HCT116 (cell line): Measurements from ENCODE around the gene ERICH3. TPM values are rescaled to one million over a fixed set of nuclear protein-coding genes. Genes with fewer than 3 reads are reported as not detected.

ENCODE experiments used
- ATAC-seq: fragments of 200-7000 bp; cut with Tn5 transposase; 2 replicates; pipeline ENCODE4 v1.9.1; 2020; ENCODE audit warnings: mild to moderate bottlenecking, moderate library complexity
- BruUV-seq: library from RNA; stranded (reverse); fragments of 400-500 nt; replicated peaks from 2 replicates; lab custom pipeline; 2021; lab: Mats Ljungman, UMichigan
- CTCF ChIA-PET: fragments of 300-600 bp; sonication (Branson Sonifier 250); formaldehyde crosslinking; loops from one replicate; lab custom pipeline; 2021; ENCODE audit warnings: antibody characterized with exemption; lab: Charles Lee
- POLR2A ChIA-PET: fragments of 300-600, 350-600 bp; sonication (Branson Sonifier 250); formaldehyde crosslinking; loops from one replicate; lab custom pipeline; 2021; ENCODE audit warnings: antibody characterized with exemption; lab: Charles Lee
- RAD21 ChIA-PET, 2 experiments: fragments of 300-600 bp; sonication (Branson Sonifier 250); formaldehyde crosslinking; loops; one replicate each; lab custom pipeline; 2023; ENCODE audit warnings: low total read pairs in 2 of 2; ENCODE audit not compliant: uncharacterized antibody in 2 of 2, unreplicated experiment in 2 of 2, low non-redundant PET in 1 of 2; lab: Charles Lee
- DNase-seq: peaks from one replicate; pipeline ENCODE4 v3.0.0-alpha.2; 2010; ENCODE audit warnings: low read depth, low spot score
- H2AFZ ChIP-seq: fragments of 200-600 bp; shearing (Covaris generic), sonication (generic); 2 replicates; pipeline ENCODE4 v1.6.1; 2017; ENCODE audit warnings: low read depth, mixed run types, mixed read lengths, antibody characterized with exemption, low read length; ENCODE audit not compliant: poor library complexity, severe bottlenecking
- H3K27ac ChIP-seq: 2 replicates; pipeline ENCODE4 v1.5.1; 2012; ENCODE audit warnings: low read depth, low read length
- H3K27me3 ChIP-seq: fragments of 200-600 bp; sonication (generic); 2 replicates; pipeline ENCODE4 v1.6.1; 2016; ENCODE audit warnings: mixed run types, low read length, mixed read lengths; ENCODE audit not compliant: insufficient read depth
- H3K36me3 ChIP-seq, 2 experiments: fragments of 200-500 bp in 1 of 2; fragments of 200-600 bp in 1 of 2; sonication (Bioruptor generic) in 1 of 2; sonication (generic) in 1 of 2; 2 replicates each; pipeline versions ENCODE4 v1.5.1 to v1.6.1; 2014 to 2016; ENCODE audit warnings: low read length in 2 of 2, inconsistent platforms in 1 of 2, mixed read lengths in 1 of 2, mixed run types in 1 of 2; ENCODE audit not compliant: insufficient read depth in 2 of 2, control insufficient read depth in 1 of 2
- H3K4me1 ChIP-seq, 2 experiments: fragments of 200-600 bp in 1 of 2; sonication (generic) in 1 of 2; 2 replicates each; pipeline versions ENCODE4 v1.5.1 to v1.6.1; 2012 to 2017; ENCODE audit warnings: low read length in 2 of 2, inconsistent platforms in 1 of 2, mild to moderate bottlenecking in 1 of 2, mixed read lengths in 1 of 2, mixed run types in 1 of 2, moderate library complexity in 1 of 2; ENCODE audit not compliant: insufficient read depth in 2 of 2, control insufficient read depth in 1 of 2
- H3K4me2 ChIP-seq: fragments of 200-600 bp; sonication (generic); 2 replicates; pipeline ENCODE4 v1.6.1; 2017; ENCODE audit warnings: mixed run types, low read length, mixed read lengths
- H3K4me3 ChIP-seq, 2 experiments: fragments of 200-600 bp in 1 of 2; sonication (generic) in 1 of 2; replicated peaks in 1 of 2; 2 replicates each; pipeline ENCODE4 v1.5.1; 2011 to 2016; ENCODE audit warnings: low read length in 2 of 2, control low read depth in 1 of 2, low read depth in 1 of 2, mild to moderate bottlenecking in 1 of 2, mixed read lengths in 1 of 2, mixed run types in 1 of 2
- H3K79me2 ChIP-seq: fragments of 200-600 bp; sonication (generic); 2 replicates; pipeline ENCODE4 v1.6.1; 2017; ENCODE audit warnings: mild to moderate bottlenecking, mixed run types, low read length, moderate library complexity, mixed read lengths; ENCODE audit not compliant: insufficient read depth
- H3K9ac ChIP-seq: fragments of 200-600 bp; sonication (generic); 2 replicates; pipeline ENCODE4 v1.6.1; 2016; ENCODE audit warnings: low read length, mixed read lengths
- H3K9me2 ChIP-seq: fragments of 200-600 bp; sonication (generic), shearing (Covaris generic); 2 replicates; pipeline ENCODE4 v1.6.1; 2017; ENCODE audit warnings: mixed run types, mild to moderate bottlenecking, moderate library complexity; ENCODE audit not compliant: insufficient read depth
- H3K9me3 ChIP-seq, 2 experiments: fragments of 200-500 bp in 1 of 2; fragments of 200-600 bp in 1 of 2; sonication (Bioruptor generic) in 1 of 2; sonication (generic) in 1 of 2; 2 replicates each; pipeline ENCODE4 v1.6.1; 2014 to 2017; ENCODE audit warnings: low read length in 2 of 2, mixed read lengths in 2 of 2, inconsistent platforms in 1 of 2, low read depth in 1 of 2, mild to moderate bottlenecking in 1 of 2, mixed run types in 1 of 2, moderate library complexity in 1 of 2; ENCODE audit not compliant: control insufficient read depth in 1 of 2, insufficient read depth in 1 of 2
- H4K20me1 ChIP-seq: fragments of 200-600 bp; sonication (generic), shearing (Covaris generic); 2 replicates; pipeline ENCODE4 v1.6.1; 2017; ENCODE audit warnings: mixed run types, mild to moderate bottlenecking, moderate library complexity; ENCODE audit not compliant: insufficient read depth
- CBX3 ChIP-seq: IDR thresholded peaks from 2 replicates; pipeline ENCODE4 v1.6.1; 2012; ENCODE audit warnings: low read depth
- CTCF ChIP-seq, 3 experiments: fragments of 200-600 bp in 1 of 3; sonication (generic) in 1 of 3; IDR thresholded peaks in 2 of 3; conservative IDR thresholded peaks in 1 of 3; 2 replicates each; pipeline ENCODE4 v1.5.1; 2012 to 2017; ENCODE audit warnings: low read depth in 2 of 3, low read length in 2 of 3, antibody characterized with exemption in 1 of 3, borderline replicate concordance in 1 of 3, control low read depth in 1 of 3, mild to moderate bottlenecking in 1 of 3, mixed read lengths in 1 of 3, mixed run types in 1 of 3, moderate library complexity in 1 of 3; ENCODE audit not compliant: insufficient read depth in 1 of 3
- EGR1 ChIP-seq: IDR thresholded peaks from 2 replicates; pipeline ENCODE4 v1.6.1; 2012; ENCODE audit warnings: low read depth
- EZH2 ChIP-seq: fragments of 200-600 bp; sonication (generic); IDR thresholded peaks from 2 replicates; pipeline ENCODE4 v1.6.1; 2017; ENCODE audit warnings: antibody characterized with exemption, mixed run types
- EZH2phosphoT487 ChIP-seq: fragments of 200-600 bp; IDR thresholded peaks from 2 replicates; pipeline ENCODE4 v1.6.1; 2018; ENCODE audit warnings: antibody characterized with exemption, borderline replicate concordance
- FOSL1 ChIP-seq: IDR thresholded peaks from 2 replicates; pipeline ENCODE4 v1.6.1; 2012; ENCODE audit warnings: low read depth
- JUND ChIP-seq: IDR thresholded peaks from 2 replicates; pipeline ENCODE4 v1.6.1; 2012
- POLR2A ChIP-seq: IDR thresholded peaks from 2 replicates; pipeline ENCODE4 v1.7.0; 2011; ENCODE audit warnings: borderline replicate concordance; ENCODE audit not compliant: insufficient read depth, insufficient read length; ENCODE audit errors: extremely low read depth
- POLR2AphosphoS5 ChIP-seq: IDR thresholded peaks from 2 replicates; pipeline ENCODE4 v1.6.1; 2011; ENCODE audit warnings: mild to moderate bottlenecking, low read depth, low read length, moderate library complexity
- RAD21 ChIP-seq: IDR thresholded peaks from 2 replicates; pipeline ENCODE4 v1.6.1; 2012; ENCODE audit warnings: low read depth, mild to moderate bottlenecking
- REST ChIP-seq: IDR thresholded peaks from 2 replicates; pipeline ENCODE4 v1.6.1; 2012; ENCODE audit warnings: low read depth
- SIN3A ChIP-seq: IDR thresholded peaks from 2 replicates; pipeline ENCODE4 v1.6.1; 2012; ENCODE audit warnings: low read depth
- SP1 ChIP-seq: IDR thresholded peaks from 2 replicates; pipeline ENCODE4 v1.6.1; 2012; ENCODE audit warnings: low read depth
- SRF ChIP-seq: IDR thresholded peaks from 2 replicates; pipeline ENCODE4 v1.6.1; 2012; ENCODE audit warnings: low read depth
- TCF7L2 ChIP-seq: IDR thresholded peaks from 2 replicates; pipeline ENCODE4 v1.7.0; 2011; ENCODE audit warnings: borderline replicate concordance, inconsistent platforms; ENCODE audit not compliant: insufficient read depth, insufficient read length; ENCODE audit errors: extremely low read depth
- ZBTB33 ChIP-seq: IDR thresholded peaks from 2 replicates; pipeline ENCODE4 v1.6.1; 2011; ENCODE audit warnings: mild to moderate bottlenecking, low read length, moderate library complexity; ENCODE audit not compliant: insufficient replicate concordance; ENCODE audit errors: extremely low read depth
- ZFX ChIP-seq: fragments of 450-650 bp; IDR thresholded peaks from 2 replicates; pipeline ENCODE4 v1.6.1; 2017
- intact Hi-C: fragments of 100-400 bp; cut with micrococcal nuclease; formaldehyde crosslinking; loops from 2 replicates; pipeline ENCODE4 v1.10.0; 2022
- total RNA-seq: library from RNA; stranded (reverse); gene quantifications from one replicate; pipeline ENCODE4 v1.2.1, GENCODE V29; 2021; ENCODE audit not compliant: unreplicated experiment
- TF ChIP-seq, protein P1 (sequence below): IDR thresholded peaks from 2 replicates; pipeline ENCODE4 v1.6.1; 2012

The ERICH3 gene
- total RNA-seq, 1 experiment from 2014 or later, result not detected

DNA sequence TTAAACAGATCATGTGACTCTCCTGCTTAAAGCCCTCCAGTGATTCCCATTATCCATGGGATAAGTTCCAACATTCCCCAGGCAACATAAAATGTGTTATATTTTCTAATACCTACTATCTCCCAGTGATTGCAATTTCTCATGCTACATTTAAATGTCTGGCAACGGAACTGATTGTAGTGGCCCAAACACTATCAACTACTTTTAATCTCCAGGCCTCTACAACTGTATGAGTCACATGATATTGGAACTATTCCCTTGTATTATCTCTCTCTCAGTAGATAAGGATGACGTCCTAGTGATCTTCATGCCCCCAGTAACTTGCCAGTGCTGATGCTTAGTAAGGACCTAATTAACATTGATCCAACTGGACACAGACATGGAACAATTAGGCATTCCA is 49.9 kb downstream of the ERICH3 start (continued):
- no peak for TF ChIP-seq ZBTB33
- TF ChIP-seq RAD21, result no peak
- no peak for TF ChIP-seq CBX3
- TF ChIP-seq, protein P1, sequence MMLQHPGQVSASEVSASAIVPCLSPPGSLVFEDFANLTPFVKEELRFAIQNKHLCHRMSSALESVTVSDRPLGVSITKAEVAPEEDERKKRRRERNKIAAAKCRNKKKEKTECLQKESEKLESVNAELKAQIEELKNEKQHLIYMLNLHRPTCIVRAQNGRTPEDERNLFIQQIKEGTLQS, result no peak

DNA sequence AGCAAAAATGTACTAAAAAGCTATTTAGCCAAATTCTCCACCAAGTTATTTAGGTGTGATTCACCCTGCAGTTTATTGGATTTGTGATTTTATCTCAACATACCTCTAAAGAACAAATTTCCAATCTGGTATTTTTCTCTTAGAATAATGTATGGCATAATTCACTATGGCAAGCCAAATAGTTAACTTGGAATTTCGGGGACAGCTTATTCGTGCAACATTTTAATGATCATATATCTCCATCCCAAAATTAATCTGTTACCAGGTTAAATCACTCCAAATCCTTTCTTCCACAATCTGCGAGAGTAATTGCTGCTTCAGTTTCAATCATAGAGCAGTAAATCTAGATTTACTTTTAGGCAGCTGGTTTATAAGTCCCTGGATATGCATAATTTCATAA is 53.4 kb downstream of the ERICH3 start:
- Histone ChIP-seq H3K27me3 (peaks cover 31% of the 10 kb centered on the region), H3K36me3 (no peaks in the 10 kb centered on the region), H2AFZ (no peak overlapping the region), H3K27ac (no peak overlapping the region), H3K9me3 (no peaks in the 10 kb centered on the region), H3K79me2 (no peaks in the 10 kb centered on the region), H3K4me2 (no peak overlapping the region), H3K4me1 (no peaks in the 10 kb centered on the region), H3K4me3 (no peak overlapping the region), H3K9me2 (no peaks in the 10 kb centered on the region), H3K9ac (no peak overlapping the region), H4K20me1 (no peaks in the 10 kb centered on the region)
- DNase-seq (no peak), ATAC-seq (no peak)
- TF ChIP-seq POLR2AphosphoS5 (no peak), SP1 (no peak), SRF (no peak), RAD21 (no peak), TCF7L2 (no peak), EZH2 (no peak), SIN3A (no peak), CBX3 (no peak), EZH2phosphoT487 (no peak), CTCF (IDR thresholded peaks at IDR 0.05 in 2 of 3, conservative IDR thresholded peaks at IDR 0.05 in 1 of 3; ENCODE audit: borderline replicate concordance in 1 of 3, insufficient read depth in 1 of 3, low read depth in 2 of 3, low read length in 2 of 3) (no peak), FOSL1 (no peak), REST (no peak), ZFX (no peak), JUND (no peak), EGR1 (no peak), POLR2A (no peak)
- TF ChIP-seq, protein P1, result no peak
- CTCF ChIA-PET, result no interaction called here
- intact Hi-C loops, result no loop called here
- RAD21 ChIA-PET, result no interaction called here
- BruUV-seq, result no TSS peak
- POLR2A ChIA-PET, result no interaction called here
